ENCODE measurements around the gene PIK3R6. TPM values are rescaled to one million over a fixed set of nuclear protein-coding genes. Genes with fewer than 3 reads are reported as not detected.

PIK3R6 gene
- total and polyA plus RNA-seq, 12 donors, result 0.17 to 1.7 (median 0.83) TPM

DNA sequence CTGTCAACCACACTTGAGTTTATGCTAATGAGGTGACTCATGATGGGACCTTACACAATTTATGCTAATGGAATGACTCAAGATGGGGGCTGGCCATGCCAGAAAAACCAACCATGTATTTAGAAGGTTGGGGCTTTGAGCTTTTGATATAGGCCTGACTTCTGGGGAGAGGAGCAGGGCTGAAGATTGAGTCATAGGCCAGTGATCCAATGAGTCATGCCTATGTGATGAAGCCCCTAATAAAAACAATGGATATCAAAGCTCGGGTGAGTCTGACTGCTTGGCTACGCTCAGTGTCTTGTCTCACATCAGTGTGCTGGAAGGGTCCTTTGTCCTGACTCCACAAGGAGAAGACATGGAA, 75.6 kb downstream of the PIK3R6 start:
- no peak overlapping the region for H3K4me3 ChIP-seq
- intact Hi-C loops (cut with DNase I), result no loop called here
- H3K27ac ChIP-seq, result no peak overlapping the region
- no peaks in the 10 kb centered on the region for H3K27me3 ChIP-seq
- TF ChIP-seq, protein P1, sequence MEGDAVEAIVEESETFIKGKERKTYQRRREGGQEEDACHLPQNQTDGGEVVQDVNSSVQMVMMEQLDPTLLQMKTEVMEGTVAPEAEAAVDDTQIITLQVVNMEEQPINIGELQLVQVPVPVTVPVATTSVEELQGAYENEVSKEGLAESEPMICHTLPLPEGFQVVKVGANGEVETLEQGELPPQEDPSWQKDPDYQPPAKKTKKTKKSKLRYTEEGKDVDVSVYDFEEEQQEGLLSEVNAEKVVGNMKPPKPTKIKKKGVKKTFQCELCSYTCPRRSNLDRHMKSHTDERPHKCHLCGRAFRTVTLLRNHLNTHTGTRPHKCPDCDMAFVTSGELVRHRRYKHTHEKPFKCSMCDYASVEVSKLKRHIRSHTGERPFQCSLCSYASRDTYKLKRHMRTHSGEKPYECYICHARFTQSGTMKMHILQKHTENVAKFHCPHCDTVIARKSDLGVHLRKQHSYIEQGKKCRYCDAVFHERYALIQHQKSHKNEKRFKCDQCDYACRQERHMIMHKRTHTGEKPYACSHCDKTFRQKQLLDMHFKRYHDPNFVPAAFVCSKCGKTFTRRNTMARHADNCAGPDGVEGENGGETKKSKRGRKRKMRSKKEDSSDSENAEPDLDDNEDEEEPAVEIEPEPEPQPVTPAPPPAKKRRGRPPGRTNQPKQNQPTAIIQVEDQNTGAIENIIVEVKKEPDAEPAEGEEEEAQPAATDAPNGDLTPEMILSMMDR (IDR thresholded peaks at IDR 0.05), result no peak
- TF ChIP-seq POLR2A (IDR thresholded peaks at IDR 0.05), result no peak
- no peaks in the 10 kb centered on the region for H3K4me1 ChIP-seq (replicated peaks in 1 of 2)
- no peaks in the 10 kb centered on the region for H3K36me3 ChIP-seq (replicated peaks in 1 of 2)
- H3K9me3 ChIP-seq (replicated peaks in 1 of 3), result peaks cover 0 to 6% (median 0%) of the 10 kb centered on the region in 3 donors
- WGBS, 4 donors, result 40 to 82% (median 71%) methylated on average over 2 of the region's 2 CpGs
- DNase-seq, result no peak

DNA sequence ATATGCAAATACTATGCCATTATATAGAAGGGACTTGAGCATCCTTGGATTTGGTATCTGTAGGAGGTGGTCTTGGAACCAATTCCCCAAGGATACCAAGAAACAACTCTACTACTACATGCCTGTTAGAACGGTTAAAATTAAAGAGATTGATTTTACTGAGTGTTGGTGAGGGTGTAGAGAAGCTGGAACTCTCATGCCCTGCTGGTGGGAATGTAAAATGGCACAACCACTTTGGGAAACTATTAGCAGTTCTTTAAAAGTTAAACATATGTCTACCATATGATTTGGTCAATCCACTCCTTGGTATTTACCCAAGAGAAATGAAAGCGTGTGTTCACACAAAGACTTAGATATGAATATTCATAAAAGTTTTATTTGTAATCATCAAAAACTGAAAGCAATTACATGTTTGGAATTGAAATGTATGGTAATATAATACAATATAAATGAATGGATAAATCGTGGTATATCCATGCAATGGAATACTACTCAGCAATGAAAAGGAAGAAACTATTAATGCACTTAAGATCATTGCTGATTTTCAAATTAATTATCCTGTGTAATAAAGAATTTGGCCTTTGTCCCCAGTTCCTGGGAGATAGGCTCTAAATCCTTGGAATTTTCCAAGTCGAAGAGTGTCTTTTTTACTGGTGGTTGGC, 76.1 kb downstream of the PIK3R6 start:
- no peaks in the 10 kb centered on the region for H3K27me3 ChIP-seq
- intact Hi-C loops (cut with DNase I), result no loop called here
- 76 to 91% (median 84%) methylated on average over 4 of the region's 4 CpGs for WGBS, 4 donors

GRCh38 chr17:8789743-8790142, 77.7 kb downstream of the PIK3R6 start:
- Histone ChIP-seq H3K4me3 (no peak overlapping the region), H3K36me3 (replicated peaks in 1 of 2) (no peaks in the 10 kb centered on the region), H3K27ac (no peak overlapping the region), H3K4me1 (replicated peaks in 1 of 2) (no peaks in the 10 kb centered on the region), H3K9me3 (replicated peaks in 1 of 3) (peaks cover 0 to 6% (median 0%) of the 10 kb centered on the region in 3 donors), H3K27me3 (no peaks in the 10 kb centered on the region)
- intact Hi-C loops (cut with DNase I), result no loop called here
- WGBS, 4 donors, result 70 to 77% (median 70%) methylated on average over 10 of the region's 10 CpGs
- no peak for DNase-seq
- TF ChIP-seq, protein P1 (IDR thresholded peaks at IDR 0.05), result no peak
- no peak for TF ChIP-seq POLR2A (IDR thresholded peaks at IDR 0.05)

More for the DNA sequence above, 76.1 kb downstream of the PIK3R6 start:
- DNase-seq, result no peak
- H3K4me1 ChIP-seq (replicated peaks in 1 of 2), result no peaks in the 10 kb centered on the region
- no peaks in the 10 kb centered on the region for H3K36me3 ChIP-seq (replicated peaks in 1 of 2)
- no peak overlapping the region for H3K4me3 ChIP-seq
- H3K9me3 ChIP-seq (replicated peaks in 1 of 3), result peaks cover 0 to 6% (median 0%) of the 10 kb centered on the region in 3 donors
- H3K27ac ChIP-seq, result no peak overlapping the region
- no peak for TF ChIP-seq POLR2A (IDR thresholded peaks at IDR 0.05)
- TF ChIP-seq, protein P1 (IDR thresholded peaks at IDR 0.05), result no peak

GRCh38 chr17:8788998-8789397, 78.5 kb downstream of the PIK3R6 start:
- WGBS, 4 donors, result 83 to 96% (median 92%) methylated on average over 2 of the region's 2 CpGs
- Histone ChIP-seq H3K4me3 (no peak overlapping the region), H3K27me3 (no peaks in the 10 kb centered on the region), H3K36me3 (replicated peaks in 1 of 2) (no peaks in the 10 kb centered on the region), H3K9me3 (replicated peaks in 1 of 3) (peaks cover 0 to 6% (median 0%) of the 10 kb centered on the region in 3 donors), H3K4me1 (replicated peaks in 1 of 2) (no peaks in the 10 kb centered on the region), H3K27ac (no peak overlapping the region)
- intact Hi-C loops (cut with DNase I), result no loop called here
- no peak for DNase-seq
- TF ChIP-seq POLR2A (IDR thresholded peaks at IDR 0.05), result no peak
- TF ChIP-seq, protein P1 (IDR thresholded peaks at IDR 0.05), result no peak
